ENCODE measurements around the gene NUDT14.

NUDT14 gene

DNA sequence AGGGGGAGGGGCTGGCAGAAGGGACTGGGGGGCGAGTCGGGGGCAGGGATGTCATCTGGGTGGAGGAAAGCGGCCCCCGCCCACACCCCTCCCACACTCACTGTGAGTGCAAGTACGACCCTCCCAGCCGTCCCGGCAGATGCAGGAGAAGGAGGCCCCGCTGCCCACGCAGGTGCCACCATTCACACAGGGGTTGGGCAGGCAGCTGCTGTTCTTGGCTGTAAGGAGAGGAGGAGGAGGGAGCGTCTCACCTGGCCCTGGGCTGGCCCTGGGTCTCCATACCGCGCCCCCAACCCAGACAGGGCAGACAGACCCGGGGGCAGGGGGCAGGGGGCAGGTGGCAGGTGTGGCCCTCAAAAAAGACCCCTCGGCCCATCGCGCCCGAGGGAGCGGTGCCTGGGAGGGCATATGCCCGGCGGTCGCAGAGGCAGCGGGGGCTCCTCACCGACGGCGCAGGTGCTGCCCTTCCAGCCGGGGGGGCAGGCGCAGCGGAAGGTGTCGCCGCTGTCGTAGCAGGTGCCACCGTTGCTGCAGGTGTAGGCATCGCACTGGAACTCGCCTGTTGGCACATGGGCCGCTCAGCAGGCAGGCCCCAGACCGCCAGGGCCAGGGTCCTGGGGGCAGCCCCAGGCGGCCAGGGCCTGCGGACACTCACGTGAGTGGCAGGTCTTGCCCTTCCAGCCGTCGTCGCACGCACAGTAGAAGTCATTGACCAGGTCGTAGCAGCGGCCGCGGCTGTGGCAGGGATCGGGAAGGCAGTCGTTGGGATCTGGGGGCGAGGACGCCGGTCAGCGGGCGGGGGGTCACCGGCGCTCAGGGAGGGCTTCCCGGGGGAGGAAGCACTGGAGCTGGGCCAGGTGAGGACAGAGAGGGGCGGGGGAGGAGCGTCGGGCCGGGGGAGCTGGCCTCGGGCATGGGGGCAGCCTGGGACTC lies 33.2 kb downstream of the NUDT14 start:
- H3K9me3 Mint-ChIP-seq: no peaks in the 10 kb centered on the region
- H3K36me3 Mint-ChIP-seq (ENCODE audit: low read depth): no peaks in the 10 kb centered on the region
- no peak overlapping the region for H3K4me3 Mint-ChIP-seq
- no peak overlapping the region for H3K27ac Mint-ChIP-seq
- no peaks in the 10 kb centered on the region for H3K4me1 Mint-ChIP-seq (ENCODE audit: low read depth)
- H3K27me3 Mint-ChIP-seq (ENCODE audit: low read depth): no peaks in the 10 kb centered on the region

DNA sequence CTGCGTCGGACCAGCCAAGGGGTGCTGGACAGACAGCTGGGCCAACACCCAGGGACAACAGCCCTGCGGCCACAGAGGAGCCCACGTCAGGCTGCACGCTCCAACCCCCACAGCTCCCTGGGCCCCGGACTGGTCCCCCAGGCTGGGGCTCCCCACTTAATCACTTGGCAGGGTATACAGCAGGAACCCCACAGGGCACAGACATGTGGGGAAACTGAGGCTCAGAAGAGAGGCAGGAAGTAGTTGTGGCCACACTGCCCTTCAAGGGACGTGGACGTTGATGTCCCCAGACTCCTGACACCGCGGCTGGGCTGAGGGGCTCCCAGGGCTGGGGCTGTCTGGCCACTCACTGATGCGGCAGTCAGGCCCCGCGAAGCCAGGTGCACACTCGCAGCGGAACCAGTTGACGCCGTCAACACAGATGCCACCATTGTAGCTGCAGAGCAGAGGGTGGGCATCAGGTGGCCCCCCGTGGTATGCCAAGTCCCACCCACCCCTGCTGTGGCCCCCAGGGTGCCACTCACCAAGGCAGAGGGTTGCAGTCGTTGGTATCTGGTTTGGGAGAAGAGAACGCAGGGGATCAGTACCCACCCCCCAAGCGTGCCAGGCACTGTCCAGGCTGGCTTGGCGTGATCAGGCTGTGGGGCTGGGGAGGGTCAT lies 34.0 kb downstream of the NUDT14 start:
- Mint-ChIP-seq H3K4me1 (ENCODE audit: low read depth) (no peaks in the 10 kb centered on the region), H3K27ac (no peak overlapping the region), H3K27me3 (ENCODE audit: low read depth) (no peaks in the 10 kb centered on the region), H3K36me3 (ENCODE audit: low read depth) (peaks cover 2% of the 10 kb centered on the region), H3K9me3 (no peaks in the 10 kb centered on the region), H3K4me3 (no peak overlapping the region)

DNA sequence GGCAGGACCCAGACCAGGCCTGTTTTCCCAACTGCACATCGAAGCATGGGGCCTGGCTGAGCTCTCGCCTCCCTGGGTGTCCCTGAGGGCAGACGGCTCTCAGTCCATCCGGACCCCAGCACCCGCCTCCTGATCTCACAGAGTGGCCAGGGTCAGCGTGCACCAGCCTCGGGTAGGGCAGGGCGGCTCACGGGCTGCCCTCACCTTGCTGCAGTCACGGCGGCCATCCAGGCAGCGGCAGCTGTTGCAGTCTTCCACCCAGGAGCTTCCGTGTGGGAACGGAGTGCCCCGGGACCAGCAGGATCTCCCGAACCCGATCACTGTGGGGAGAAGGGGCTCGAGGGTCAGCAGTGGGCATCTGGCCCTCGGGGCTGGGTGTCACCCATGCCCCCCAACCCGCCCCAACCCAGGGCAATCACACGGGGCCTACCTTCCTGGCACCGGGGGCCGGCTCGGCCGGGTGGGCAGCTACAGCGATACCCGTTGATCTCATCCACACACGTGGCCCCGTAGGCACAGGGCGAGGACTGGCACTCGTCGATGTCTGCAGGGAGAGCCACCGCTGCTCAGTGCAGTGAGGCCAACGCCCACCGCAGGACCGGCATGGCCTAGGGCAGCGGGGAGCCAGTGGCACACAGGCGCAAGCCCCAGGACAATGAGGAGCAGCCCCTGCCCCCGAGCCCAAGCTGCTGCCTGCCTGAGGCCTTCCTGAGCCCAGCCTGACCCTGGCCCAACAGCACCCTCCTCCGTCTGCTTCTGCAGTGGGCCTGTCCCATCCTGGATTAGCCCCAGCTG lies 34.7 kb downstream of the NUDT14 start:
- H3K27ac Mint-ChIP-seq: no peak overlapping the region
- peaks cover 4% of the 10 kb centered on the region for H3K9me3 Mint-ChIP-seq
- no peak overlapping the region for H3K4me3 Mint-ChIP-seq
- no peaks in the 10 kb centered on the region for H3K27me3 Mint-ChIP-seq (ENCODE audit: low read depth)
- H3K36me3 Mint-ChIP-seq (ENCODE audit: low read depth): peaks cover 2% of the 10 kb centered on the region
- no peaks in the 10 kb centered on the region for H3K4me1 Mint-ChIP-seq (ENCODE audit: low read depth)

DNA sequence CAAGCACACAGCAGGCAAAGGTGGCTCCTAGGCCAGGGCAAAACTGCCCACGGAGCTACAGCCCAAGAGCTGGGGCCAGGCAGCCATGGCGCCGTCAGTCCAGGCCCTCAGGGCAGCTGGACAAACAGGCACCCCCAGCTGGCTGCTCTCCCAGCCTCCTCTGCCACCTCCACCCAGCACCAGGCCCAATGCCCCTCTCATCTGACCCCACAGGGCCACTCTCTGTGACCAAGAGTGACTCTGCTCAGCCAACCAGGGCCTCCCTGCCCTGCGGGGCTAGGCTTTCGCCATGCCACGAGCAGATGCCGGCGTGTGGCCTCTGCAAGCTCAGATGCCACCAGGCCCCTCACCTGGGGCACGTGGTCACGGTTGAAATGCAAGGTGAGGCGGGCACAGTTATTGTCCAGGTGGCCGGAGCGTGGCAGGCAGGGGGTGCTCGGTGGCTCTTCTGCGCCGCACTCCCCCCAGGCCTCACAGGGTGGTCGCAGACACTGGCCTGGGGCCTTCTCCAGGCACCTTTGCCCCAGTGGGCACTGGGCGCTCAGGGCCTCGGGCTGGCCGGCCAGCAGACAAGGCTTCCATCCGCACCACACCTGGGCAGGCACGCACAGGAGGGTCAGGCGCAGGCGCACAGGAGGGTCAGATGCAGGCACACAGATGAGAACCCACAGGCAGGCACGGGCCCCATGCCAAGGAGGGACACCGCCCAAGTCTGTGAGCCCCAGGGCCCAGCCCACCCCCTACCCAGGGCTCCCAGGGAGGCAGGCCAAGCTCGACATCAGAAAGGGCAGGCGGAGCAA lies 35.5 kb downstream of the NUDT14 start:
- peaks cover 2% of the 10 kb centered on the region for H3K36me3 Mint-ChIP-seq (ENCODE audit: low read depth)
- H3K27ac Mint-ChIP-seq: no peak overlapping the region
- peaks cover 8% of the 10 kb centered on the region for H3K9me3 Mint-ChIP-seq
- H3K27me3 Mint-ChIP-seq (ENCODE audit: low read depth): no peaks in the 10 kb centered on the region
- no peaks in the 10 kb centered on the region for H3K4me1 Mint-ChIP-seq (ENCODE audit: low read depth)
- H3K4me3 Mint-ChIP-seq: no peak overlapping the region

DNA sequence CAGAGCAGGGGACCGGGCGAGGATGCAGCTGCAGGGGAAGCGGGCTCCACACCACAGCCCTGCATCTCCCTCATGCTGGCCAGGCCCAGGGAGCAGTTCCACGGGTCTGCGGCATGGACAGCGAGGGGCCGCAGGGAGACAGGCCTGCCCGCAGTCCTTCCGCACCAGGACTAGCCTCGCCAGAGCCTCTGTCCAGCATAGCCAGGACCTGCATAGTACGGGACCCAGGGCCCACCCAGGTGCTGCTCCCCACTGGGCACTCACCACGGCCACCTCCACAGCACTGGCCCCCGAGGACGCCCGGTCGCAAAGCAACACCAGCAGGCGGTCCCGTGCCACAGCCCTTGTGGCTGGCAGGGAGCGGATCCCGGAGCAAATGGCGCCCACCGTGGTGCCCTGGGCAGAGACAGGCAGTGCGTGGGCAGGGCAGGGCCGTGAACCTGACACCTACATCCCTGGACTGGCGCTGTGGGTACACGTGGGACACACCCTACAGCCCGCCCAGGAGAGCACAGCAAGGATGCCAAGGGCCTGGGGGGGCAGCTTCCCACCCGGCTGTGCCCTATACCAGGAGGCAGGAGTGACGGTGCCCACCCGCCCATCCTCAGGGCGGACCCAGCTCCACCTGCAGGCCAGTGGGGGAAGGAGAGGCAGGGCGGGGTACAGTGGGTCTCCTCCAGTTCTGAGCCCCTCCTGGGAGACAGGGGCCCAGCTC lies 36.3 kb downstream of the NUDT14 start:
- Mint-ChIP-seq H3K4me3 (no peak overlapping the region), H3K27me3 (ENCODE audit: low read depth) (no peaks in the 10 kb centered on the region), H3K4me1 (ENCODE audit: low read depth) (no peaks in the 10 kb centered on the region), H3K36me3 (ENCODE audit: low read depth) (peaks cover 2% of the 10 kb centered on the region), H3K9me3 (peaks cover 13% of the 10 kb centered on the region), H3K27ac (no peak overlapping the region)

GRCh38 chr14:105144026-105144665 lies 37.0 kb downstream of the NUDT14 start:
- no peak overlapping the region for H3K4me3 Mint-ChIP-seq

GRCh38 chr14:105143451-105144025 lies 37.6 kb downstream of the NUDT14 start:
- no peak overlapping the region for H3K27ac Mint-ChIP-seq
- no peaks in the 10 kb centered on the region for H3K27me3 Mint-ChIP-seq (ENCODE audit: low read depth)
- H3K4me3 Mint-ChIP-seq: no peak overlapping the region
- no peaks in the 10 kb centered on the region for H3K4me1 Mint-ChIP-seq (ENCODE audit: low read depth)
- H3K9me3 Mint-ChIP-seq: peaks cover 14% of the 10 kb centered on the region
- H3K36me3 Mint-ChIP-seq (ENCODE audit: low read depth): peaks cover 2% of the 10 kb centered on the region

More at GRCh38 chr14:105144026-105144665, 37.0 kb downstream of the NUDT14 start:
- Mint-ChIP-seq H3K4me1 (ENCODE audit: low read depth) (no peaks in the 10 kb centered on the region), H3K36me3 (ENCODE audit: low read depth) (peaks cover 2% of the 10 kb centered on the region), H3K9me3 (peaks cover 14% of the 10 kb centered on the region), H3K27ac (no peak overlapping the region), H3K27me3 (ENCODE audit: low read depth) (no peaks in the 10 kb centered on the region)

GRCh38 chr14:105142651-105143450 lies 38.3 kb downstream of the NUDT14 start:
- peaks cover 14% of the 10 kb centered on the region for H3K9me3 Mint-ChIP-seq
- no peaks in the 10 kb centered on the region for H3K27me3 Mint-ChIP-seq (ENCODE audit: low read depth)
- H3K36me3 Mint-ChIP-seq (ENCODE audit: low read depth): peaks cover 2% of the 10 kb centered on the region
- no peaks in the 10 kb centered on the region for H3K4me1 Mint-ChIP-seq (ENCODE audit: low read depth)
- no peak overlapping the region for H3K4me3 Mint-ChIP-seq
- H3K27ac Mint-ChIP-seq: no peak overlapping the region

- no peak overlapping the region for H3K27ac Mint-ChIP-seq
- no peaks in the 10 kb centered on the region for H3K27me3 Mint-ChIP-seq (ENCODE audit: low read depth)
- no peaks in the 10 kb centered on the region for H3K4me1 Mint-ChIP-seq (ENCODE audit: low read depth)
- no peak overlapping the region for H3K4me3 Mint-ChIP-seq
- H3K9me3 Mint-ChIP-seq: peaks cover 14% of the 10 kb centered on the region
- H3K36me3 Mint-ChIP-seq (ENCODE audit: low read depth): peaks cover 2% of the 10 kb centered on the region
Measured at GRCh38 chr14:105141486-105142281, 39.4 kb downstream of the NUDT14 start.

DNA sequence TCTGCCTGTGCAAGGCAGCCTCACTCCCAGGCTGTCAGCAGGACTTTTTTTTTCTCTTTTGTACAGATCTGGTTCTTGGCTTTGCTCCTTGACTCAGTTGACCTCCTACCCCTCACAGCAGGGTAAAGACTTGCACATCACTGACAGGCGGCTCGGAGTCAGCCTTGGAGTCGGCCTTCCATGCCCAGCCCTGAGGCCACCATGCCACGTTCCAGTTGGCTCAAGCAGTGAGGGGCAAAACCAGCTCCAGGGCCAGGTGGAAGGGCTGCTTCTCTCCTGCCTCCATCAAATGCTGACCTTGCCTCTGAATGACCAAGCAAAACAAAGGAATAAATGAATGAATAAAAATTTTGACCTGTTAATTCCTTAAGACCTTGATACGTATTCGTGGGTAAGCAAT lies 40.1 kb downstream of the NUDT14 start:
- no peak overlapping the region for H3K4me3 Mint-ChIP-seq
- H3K9me3 Mint-ChIP-seq: peaks cover 14% of the 10 kb centered on the region
- no peaks in the 10 kb centered on the region for H3K4me1 Mint-ChIP-seq (ENCODE audit: low read depth)
- H3K27ac Mint-ChIP-seq: no peak overlapping the region
- H3K27me3 Mint-ChIP-seq (ENCODE audit: low read depth): no peaks in the 10 kb centered on the region
- peaks cover 2% of the 10 kb centered on the region for H3K36me3 Mint-ChIP-seq (ENCODE audit: low read depth)

- Mint-ChIP-seq H3K4me3 (no peak overlapping the region), H3K36me3 (ENCODE audit: low read depth) (peaks cover 2% of the 10 kb centered on the region), H3K27ac (no peak overlapping the region), H3K27me3 (ENCODE audit: low read depth) (no peaks in the 10 kb centered on the region), H3K9me3 (peaks cover 14% of the 10 kb centered on the region), H3K4me1 (ENCODE audit: low read depth) (no peaks in the 10 kb centered on the region)
Measured at GRCh38 chr14:105140581-105140980, 40.5 kb downstream of the NUDT14 start.

DNA sequence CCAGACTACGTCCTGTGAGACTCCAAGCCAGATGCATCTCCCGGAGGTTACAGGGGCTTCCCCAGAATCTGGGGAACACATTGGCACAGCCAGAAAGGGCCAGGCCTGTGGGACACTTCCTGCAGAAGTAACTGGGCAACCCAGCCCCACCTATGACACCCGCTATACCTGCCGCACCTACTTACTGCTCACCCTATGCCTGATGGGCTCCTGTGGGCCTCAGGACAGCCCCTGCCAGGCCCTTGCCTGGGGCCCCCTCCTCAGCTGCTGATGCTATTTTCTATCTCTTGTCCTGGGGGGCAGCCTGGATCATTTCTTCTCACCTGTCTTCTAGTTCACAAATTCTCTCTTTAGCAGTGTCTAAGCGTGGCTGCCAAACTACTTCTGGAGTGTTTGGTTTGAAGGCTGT lies 41.3 kb downstream of the NUDT14 start:
- H3K4me1 Mint-ChIP-seq (ENCODE audit: low read depth): no peaks in the 10 kb centered on the region
- no peak overlapping the region for H3K27ac Mint-ChIP-seq
- H3K4me3 Mint-ChIP-seq: no peak overlapping the region
- H3K27me3 Mint-ChIP-seq (ENCODE audit: low read depth): peaks cover 1% of the 10 kb centered on the region
- H3K36me3 Mint-ChIP-seq (ENCODE audit: low read depth): peaks cover 2% of the 10 kb centered on the region
- H3K9me3 Mint-ChIP-seq: peaks cover 14% of the 10 kb centered on the region

All from T-helper 1 cell treated with Interleukin-12 subunit alpha and Interleukin-12 subunit beta and Interleukin-4 antibody, amounts not matched to agents 30 μg/mL and 1 μg/mL, for 36 hours (primary cell).